Transverse colon (tissue), 4 donors: ENCODE results near the gene ASXL3.

Experiments
- CTCF ChIP-seq, 5 experiments: fragments of 200-600 bp in 3 of 5; fragments of 450-650 bp in 2 of 5; sonication (generic) in 3 of 5; IDR thresholded peaks; 1 replicate in 2 of 5; 2 replicates in 3 of 5; pipeline ENCODE4 v1.5.1; 2016 to 2017; ENCODE audit warnings: antibody characterized with exemption in 5 of 5, inconsistent platforms in 3 of 5, mild to moderate bottlenecking in 2 of 5, moderate library complexity in 1 of 5
- EP300 ChIP-seq: sonication (generic); formaldehyde crosslinking; IDR thresholded peaks from one replicate; pipeline ENCODE4 v1.6.1; 2017; ENCODE audit warnings: antibody characterized with exemption, low read depth
- POLR2A ChIP-seq: fragments of 450-650 bp; IDR thresholded peaks from one replicate; pipeline ENCODE4 v1.6.1; 2016; ENCODE audit warnings: antibody characterized with exemption, mild to moderate bottlenecking, moderate library complexity
- POLR2AphosphoS5 ChIP-seq, 3 donors: sonication (generic); formaldehyde crosslinking; IDR thresholded peaks; one replicate each; pipeline ENCODE4 v1.6.1; 2016; ENCODE audit warnings: antibody characterized with exemption in 3 of 3

DNA sequence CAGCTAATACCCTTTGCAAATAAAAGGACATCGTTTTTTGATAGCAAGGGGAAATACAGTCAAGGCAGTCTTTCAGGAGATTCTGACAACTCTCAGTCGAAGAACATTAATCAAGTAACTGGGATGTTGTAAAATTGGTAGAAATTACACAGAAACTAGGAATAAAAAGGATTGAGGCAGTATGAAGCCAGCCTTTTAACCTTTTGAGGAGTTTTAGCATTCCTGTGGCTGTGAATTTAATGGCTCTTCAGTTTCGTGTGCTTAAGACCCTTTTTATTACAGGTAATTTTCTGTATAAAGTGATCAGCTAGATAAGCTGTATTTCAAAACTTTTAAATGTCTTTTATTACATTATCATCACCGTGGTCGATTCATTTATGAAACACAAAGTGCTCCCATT is 91.6 kb downstream of the ASXL3 start:
- TF ChIP-seq CTCF (IDR thresholded peaks at IDR 0.05) (no peak), POLR2AphosphoS5 (IDR thresholded peaks at IDR 0.05) (no peak), POLR2A (no peak), EP300 (no peak)
